A549 (cell line): ENCODE data around the gene FANCC. TPM values are rescaled to one million over a fixed set of nuclear protein-coding genes. Genes with fewer than 3 reads are reported as not detected.

Experiments used
- ATAC-seq, 2 experiments: fragments of 200-7000 bp in 1 of 2; fragments of >200 bp in 1 of 2; cut with Nextera tagmentation in 1 of 2; cut with Tn5 transposase in 1 of 2; 3 replicates each; pipeline versions ENCODE4 v1.8.0 to v1.9.1; 2018 to 2020; ENCODE audit warnings: mild to moderate bottlenecking in 1 of 2, moderate library complexity in 1 of 2
- CTCF ChIA-PET: fragments of 300-600 bp; sonication (Branson Sonifier 250); formaldehyde crosslinking; extraction: SDS; loops from one replicate; lab custom pipeline; 2021; ENCODE audit warnings: antibody characterized with exemption, inconsistent platforms; lab: Yijun Ruan, JAX
- POLR2A ChIA-PET: fragments of 350-600 bp; formaldehyde crosslinking; extraction: SDS; loops from one replicate; lab custom pipeline; 2021; ENCODE audit warnings: antibody characterized with exemption, inconsistent platforms; lab: Yijun Ruan, JAX
- DNase-seq, 2 experiments: peaks; one replicate each; pipeline versions ENCODE4 v3.0.0 to v3.0.0-alpha.2; 2011 to 2016; ENCODE audit warnings: low read depth in 1 of 2, low spot score in 1 of 2
- FAIRE-seq: peaks from 2 replicates; lab custom pipeline; 2011; peaks lifted over from hg19 to GRCh38; lab: Jason Lieb, UNC
- H3K27ac ChIP-seq, 2 experiments: fragments of >200 bp; sonication (Bioruptor Twin); formaldehyde crosslinking; 3 replicates each; pipeline ENCODE4 v1.5.1; 2016 to 2017
- H3K4me1 ChIP-seq: fragments of >200 bp; sonication (Bioruptor Twin); formaldehyde crosslinking; 3 replicates; pipeline ENCODE4 v1.6.1; 2016
- H3K4me2 ChIP-seq: fragments of >200 bp; sonication (Bioruptor Twin); formaldehyde crosslinking; 3 replicates; pipeline ENCODE4 v1.6.1; 2016
- H3K4me3 ChIP-seq: fragments of >200 bp; sonication (Bioruptor Twin); formaldehyde crosslinking; 3 replicates; pipeline ENCODE4 v1.5.1; 2016
- H3K9me3 ChIP-seq: fragments of >200 bp; sonication (Bioruptor Twin); formaldehyde crosslinking; 3 replicates; pipeline ENCODE4 v1.6.1; 2016
- ATOH8 ChIP-seq: fragments of 250-450 bp; sonication (Bioruptor Pico); IDR thresholded peaks from 2 replicates; pipeline ENCODE4 v1.5.0; 2020; ENCODE audit warnings: low read depth, mild to moderate bottlenecking, moderate library complexity
- CBX2 ChIP-seq: fragments of 200-600 bp; sonication (generic); IDR thresholded peaks from 2 replicates; pipeline ENCODE4 v1.6.1; 2016; ENCODE audit warnings: low read depth, mild to moderate bottlenecking, borderline replicate concordance
- CBX8 ChIP-seq: fragments of 200-600 bp; sonication (generic); IDR thresholded peaks from 2 replicates; pipeline ENCODE4 v1.6.1; 2016
- EHMT2 ChIP-seq: fragments of 200-600 bp; sonication (generic); IDR thresholded peaks from 2 replicates; pipeline ENCODE4 v1.6.1; 2016; ENCODE audit warnings: antibody characterized with exemption, low read depth, mild to moderate bottlenecking, moderate library complexity
- ELK1 ChIP-seq: fragments of 150-350 bp; IDR thresholded peaks from 2 replicates; pipeline ENCODE4 v1.6.1; 2014; ENCODE audit warnings: low read depth, mild to moderate bottlenecking, low read length
- EP300 ChIP-seq, 2 experiments: fragments of >200 bp; sonication (Bioruptor Twin); formaldehyde crosslinking; IDR thresholded peaks; 2 replicates in 1 of 2; 3 replicates in 1 of 2; pipeline ENCODE4 v1.6.1; 2016 to 2017
- FOSB ChIP-seq: fragments of 250-450 bp; sonication (Bioruptor Pico); IDR thresholded peaks from 2 replicates; pipeline ENCODE4 v1.5.0; 2020; ENCODE audit warnings: mild to moderate bottlenecking, moderate library complexity
- FOSL2 ChIP-seq, 2 experiments: fragments of 450-650 bp in 1 of 2; fragments of >200 bp in 1 of 2; sonication (Bioruptor Twin) in 1 of 2; formaldehyde crosslinking; IDR thresholded peaks; 2 replicates each; pipeline versions ENCODE4 v1.5.0 to v1.6.1; 2016 to 2020; ENCODE audit warnings: mild to moderate bottlenecking in 1 of 2, moderate library complexity in 1 of 2
- FOXS1 ChIP-seq: fragments of 250-450 bp; sonication (Bioruptor Pico); IDR thresholded peaks from 2 replicates; pipeline ENCODE4 v1.5.0; 2020; ENCODE audit warnings: mild to moderate bottlenecking, moderate library complexity
- HOXA7 ChIP-seq: fragments of 250-450 bp; sonication (Bioruptor Pico); IDR thresholded peaks from 2 replicates; pipeline ENCODE4 v1.5.0; 2020; ENCODE audit warnings: mild to moderate bottlenecking, moderate library complexity
- HOXB13 ChIP-seq: fragments of 250-450 bp; sonication (Bioruptor Pico); IDR thresholded peaks from 2 replicates; pipeline ENCODE4 v1.5.0; 2020; ENCODE audit warnings: low read depth, mild to moderate bottlenecking, moderate library complexity
- JUN ChIP-seq, 2 experiments: fragments of >200 bp; sonication (Bioruptor Twin); formaldehyde crosslinking; IDR thresholded peaks; 2 replicates in 1 of 2; 3 replicates in 1 of 2; pipeline ENCODE4 v1.6.1; 2016 to 2017
- KDM1A ChIP-seq: fragments of 200-600 bp; sonication (generic); IDR thresholded peaks from 2 replicates; pipeline ENCODE4 v1.6.1; 2016; ENCODE audit warnings: low read depth, mild to moderate bottlenecking
- MAZ ChIP-seq: fragments of 150-350 bp; IDR thresholded peaks from 2 replicates; pipeline ENCODE4 v1.6.1; 2014; ENCODE audit warnings: antibody characterized with exemption, low read depth, low read length, borderline replicate concordance
- NFE2L2 ChIP-seq: fragments of 150-350 bp; conservative IDR thresholded peaks from 2 replicates; pipeline ENCODE4 v1.6.1; 2014; ENCODE audit warnings: low read length
- NR3C1 ChIP-seq: fragments of >200 bp; sonication (Bioruptor Twin); formaldehyde crosslinking; IDR thresholded peaks from 3 replicates; pipeline ENCODE4 v1.6.1; 2017
- PHF8 ChIP-seq: fragments of 200-600 bp; sonication (generic); IDR thresholded peaks from 2 replicates; pipeline ENCODE4 v1.6.1; 2016; ENCODE audit warnings: low read depth, mild to moderate bottlenecking, antibody characterized with exemption, moderate library complexity, borderline replicate concordance
- POLR2A ChIP-seq: IDR thresholded peaks from 2 replicates; pipeline ENCODE4 v1.6.1; 2012; ENCODE audit warnings: mild to moderate bottlenecking, low read length
- RAD21 ChIP-seq, 2 experiments: fragments of >200 bp in 1 of 2; sonication (Bioruptor Twin) in 1 of 2; formaldehyde crosslinking in 1 of 2; IDR thresholded peaks in 1 of 2; conservative IDR thresholded peaks in 1 of 2; 2 replicates in 1 of 2; 3 replicates in 1 of 2; pipeline ENCODE4 v1.6.1; 2012 to 2018; ENCODE audit warnings: inconsistent platforms in 1 of 2
- RCOR1 ChIP-seq: fragments of 150-350 bp; IDR thresholded peaks from 2 replicates; pipeline ENCODE4 v1.6.1; 2014; ENCODE audit warnings: antibody characterized with exemption, low read length, low read depth
- RNF2 ChIP-seq: fragments of 200-600 bp; sonication (generic); IDR thresholded peaks from 2 replicates; pipeline ENCODE4 v1.6.1; 2016; ENCODE audit warnings: low read depth, mild to moderate bottlenecking, antibody characterized with exemption, moderate library complexity, borderline replicate concordance
- ZFP36 ChIP-seq: fragments of 450-650 bp; IDR thresholded peaks from 2 replicates; pipeline ENCODE4 v1.6.1; 2014; ENCODE audit warnings: borderline replicate concordance; ENCODE audit not compliant: partially characterized antibody
- ZNF302 ChIP-seq: fragments of 250-450 bp; sonication (Bioruptor Pico); IDR thresholded peaks from 2 replicates; pipeline ENCODE4 v1.9.0; 2021; ENCODE audit warnings: inconsistent platforms, mild to moderate bottlenecking, moderate library complexity
- WGBS: methylation state at CpG from one replicate; pipeline ENCODE4 v1.1.6; 2017; ENCODE audit errors: missing lambda C conversion rate; 5-methylcytosine and 5-hydroxymethylcytosine counted together
- polyA plus RNA-seq, 4 experiments: library from polyadenylated mRNA; depleted of rRNA in 3 of 4; stranded (reverse); fragments of >200 nt; fragmentation: RNase III in 1 of 4; extraction: RNeasy Plus Mini Kit Qiagen cat#74134 plus additional on column Dnase treatment in 1 of 4; gene quantifications; 2 replicates in 3 of 4; 3 replicates in 1 of 4; pipeline ENCODE4 v1.2.3, GENCODE V29; 2011 to 2017
- TF ChIP-seq, protein P1 (sequence below): IDR thresholded peaks from 2 replicates; pipeline ENCODE4 v1.6.1; 2012; ENCODE audit warnings: low read depth, borderline replicate concordance
- TF ChIP-seq, protein P2 (sequence below): IDR thresholded peaks from 2 replicates; pipeline ENCODE4 v1.6.1; 2012

The FANCC gene
- polyA plus RNA-seq, 2 of the 4 experiments (the other 2 are of a cell fraction) = 13.5 to 24.9 TPM

GRCh38 chr9:95190413-95190812 is 127.1 kb downstream of the FANCC start:
- H3K27ac ChIP-seq = no peak overlapping the region
- WGBS = 84% methylated on average over 4 of the region's 4 CpGs
- DNase-seq (no peak), FAIRE-seq (no peak), ATAC-seq (no peak; a peak in 1 of 6 replicates)
- ChIA-PET POLR2A (no interaction called here), CTCF (interaction anchor here (1.1 to 2.3 kb wide), 2 partner anchors 10 to 59 kb away, joined by 3 to 9 read pairs; no protein-coding TSS in a partner anchor)
- TF ChIP-seq PHF8 (no peak), EHMT2 (no peak), HOXA7 (CRISPR knock-in tag) (no peak), NFE2L2 (no peak), MAZ (no peak), POLR2A (no peak), RCOR1 (no peak), ZNF302 (CRISPR knock-in tag) (no peak), JUN (IDR thresholded peaks at IDR 0.05) (no peak), FOSL2 (IDR thresholded peaks at IDR 0.05) (no peak), FOSL2 (CRISPR knock-in tag; IDR thresholded peaks at IDR 0.05) (no peak), CBX8 (no peak), ZFP36 (no peak), KDM1A (no peak)
- TF ChIP-seq, protein P1, sequence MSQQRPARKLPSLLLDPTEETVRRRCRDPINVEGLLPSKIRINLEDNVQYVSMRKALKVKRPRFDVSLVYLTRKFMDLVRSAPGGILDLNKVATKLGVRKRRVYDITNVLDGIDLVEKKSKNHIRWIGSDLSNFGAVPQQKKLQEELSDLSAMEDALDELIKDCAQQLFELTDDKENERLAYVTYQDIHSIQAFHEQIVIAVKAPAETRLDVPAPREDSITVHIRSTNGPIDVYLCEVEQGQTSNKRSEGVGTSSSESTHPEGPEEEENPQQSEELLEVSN = no peak
- TF ChIP-seq, protein P2, sequence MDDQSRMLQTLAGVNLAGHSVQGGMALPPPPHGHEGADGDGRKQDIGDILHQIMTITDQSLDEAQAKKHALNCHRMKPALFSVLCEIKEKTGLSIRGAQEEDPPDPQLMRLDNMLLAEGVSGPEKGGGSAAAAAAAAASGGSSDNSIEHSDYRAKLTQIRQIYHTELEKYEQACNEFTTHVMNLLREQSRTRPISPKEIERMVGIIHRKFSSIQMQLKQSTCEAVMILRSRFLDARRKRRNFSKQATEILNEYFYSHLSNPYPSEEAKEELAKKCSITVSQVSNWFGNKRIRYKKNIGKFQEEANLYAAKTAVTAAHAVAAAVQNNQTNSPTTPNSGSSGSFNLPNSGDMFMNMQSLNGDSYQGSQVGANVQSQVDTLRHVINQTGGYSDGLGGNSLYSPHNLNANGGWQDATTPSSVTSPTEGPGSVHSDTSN = no peak
- H3K4me2 ChIP-seq = no peak overlapping the region
- no peaks in the 10 kb centered on the region for H3K4me1 ChIP-seq
- H3K9me3 ChIP-seq = no peaks in the 10 kb centered on the region
- H3K4me3 ChIP-seq = no peak overlapping the region

DNA sequence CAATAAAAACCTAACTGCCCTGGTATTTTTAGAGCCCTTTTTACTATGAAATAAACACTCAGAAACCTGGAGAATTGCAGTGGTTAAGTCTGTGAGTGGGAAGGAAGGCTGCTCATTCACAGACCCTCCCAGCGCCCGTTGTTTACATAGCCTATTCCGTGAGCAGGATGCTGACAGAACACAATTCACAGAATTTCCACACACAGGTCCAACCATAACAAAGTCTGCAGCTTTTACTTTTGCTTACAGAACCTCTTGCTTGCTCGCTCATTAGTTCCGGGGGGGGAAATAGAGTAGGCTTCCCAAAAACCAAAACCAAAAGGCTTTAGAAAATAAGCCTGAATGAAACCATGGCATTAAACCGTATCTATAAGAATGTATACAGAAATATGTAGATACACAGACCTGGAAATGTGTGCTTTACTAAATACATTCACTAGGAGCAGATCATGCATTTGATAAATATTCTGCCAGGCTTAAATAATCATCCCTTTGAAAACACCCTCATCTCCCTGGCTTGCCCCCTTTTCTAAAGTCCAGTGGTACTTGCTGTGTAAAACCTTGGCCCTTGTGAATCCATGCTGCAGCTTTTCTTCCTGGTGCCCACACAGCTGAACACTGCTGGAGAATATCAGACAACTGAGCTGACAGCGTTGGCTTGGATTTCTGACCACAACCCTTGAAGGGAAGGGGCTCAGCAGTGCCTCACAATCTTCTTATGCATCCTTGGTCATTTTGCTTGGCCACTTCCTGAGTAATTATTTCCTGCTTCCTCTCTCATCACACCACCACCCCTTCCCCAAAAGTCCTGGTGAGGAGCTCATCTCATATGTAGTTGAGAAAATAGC is 128.0 kb downstream of the FANCC start:
- POLR2A ChIA-PET = no interaction called here

GRCh38 chr9:95188459-95188858 is 129.1 kb downstream of the FANCC start:
- Histone ChIP-seq H3K4me3 (no peak overlapping the region), H3K27ac (no peak overlapping the region), H3K9me3 (no peaks in the 10 kb centered on the region), H3K4me1 (no peaks in the 10 kb centered on the region), H3K4me2 (no peak overlapping the region)
- 90% methylated on average over 4 of the region's 4 CpGs for WGBS
- TF ChIP-seq ELK1 (no peak), RAD21 (conservative IDR thresholded peaks at IDR 0.05 in 1 of 2, IDR thresholded peaks at IDR 0.05 in 1 of 2) (no peak), RNF2 (no peak), EP300 (IDR thresholded peaks at IDR 0.05) (no peak)
- TF ChIP-seq, protein P1 = no peak
- TF ChIP-seq, protein P2 = no peak
- no peak for DNase-seq
- CTCF ChIA-PET = no interaction called here
- no peak for FAIRE-seq
- no peak for ATAC-seq
- POLR2A ChIA-PET = no interaction called here

More for the DNA sequence above, 128.0 kb downstream of the FANCC start:
- FAIRE-seq (no peak), DNase-seq (no peak), ATAC-seq (no peak)
- no peak for TF ChIP-seq FOSB (CRISPR knock-in tag)
- no peak for TF ChIP-seq FOXS1
- no peak for TF ChIP-seq CBX2
- TF ChIP-seq NR3C1 = no peak
- TF ChIP-seq NFE2L2 = no peak
- no peak for TF ChIP-seq HOXB13 (CRISPR knock-in tag)
- TF ChIP-seq RCOR1 = no peak
- no peak for TF ChIP-seq POLR2A
- TF ChIP-seq RAD21 (conservative IDR thresholded peaks at IDR 0.05 in 1 of 2, IDR thresholded peaks at IDR 0.05 in 1 of 2) = no peak
- TF ChIP-seq ATOH8 (CRISPR knock-in tag) = no peak
- 76% methylated on average over 7 of the region's 7 CpGs for WGBS
- H3K4me3 ChIP-seq = no peak overlapping the region
- CTCF ChIA-PET = interaction anchor here (1.1 to 2.3 kb wide), 2 partner anchors 9 to 58 kb away, joined by 3 to 9 read pairs; no protein-coding TSS in a partner anchor
- no peaks in the 10 kb centered on the region for H3K9me3 ChIP-seq
- no peaks in the 10 kb centered on the region for H3K4me1 ChIP-seq
- H3K27ac ChIP-seq = no peak overlapping the region
- no peak overlapping the region for H3K4me2 ChIP-seq
